Femur (tissue), 1 donor: Measurements from ENCODE around the gene MPC1.

Source experiments
- DNase-seq: peaks from one replicate; pipeline ENCODE4 v3.0.0-alpha.2; 2017

The MPC1 gene

DNA sequence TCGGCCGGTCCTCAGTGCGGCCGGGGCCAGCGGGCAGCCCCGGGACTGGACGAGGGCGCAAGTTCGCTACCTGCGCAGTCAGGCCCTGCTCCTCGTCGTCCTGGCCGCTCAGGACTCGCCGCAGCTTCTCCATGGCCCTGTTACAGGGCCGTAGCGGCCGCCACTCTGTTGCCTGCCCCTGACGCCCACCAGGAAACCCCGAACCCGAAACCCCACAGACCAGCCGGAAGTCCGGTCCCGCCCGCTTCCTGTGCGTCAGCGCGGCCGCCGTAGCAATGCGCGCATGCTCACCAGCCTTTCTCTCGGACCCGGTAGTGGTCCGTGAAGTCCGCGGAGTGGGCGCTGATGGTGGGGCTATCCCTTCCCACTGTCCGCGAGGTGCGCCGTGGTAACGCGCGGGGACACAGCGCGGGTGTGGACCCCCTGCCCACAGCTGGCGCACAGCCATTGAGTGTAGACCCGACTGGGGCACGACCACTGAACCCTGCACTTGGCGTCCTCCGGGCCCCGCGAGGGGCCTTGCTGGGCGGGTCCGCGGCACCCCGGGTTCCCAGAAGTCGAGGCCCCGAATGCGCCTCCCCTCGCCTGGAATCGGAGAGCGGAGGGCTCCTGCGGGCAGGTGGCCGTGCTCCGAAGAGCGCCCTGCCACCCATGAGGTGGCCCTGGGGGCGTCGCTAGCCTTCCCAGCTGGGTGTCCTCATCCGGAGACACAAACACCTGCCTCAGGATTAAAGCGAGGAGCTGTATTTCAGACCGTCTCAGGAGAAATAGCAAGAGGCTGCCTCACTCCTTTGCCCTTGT is 40.2 kb downstream of the MPC1 start, which contains the start of gene SFT2D1:
SFT2D1 (minus strand) TSS at position 197 of the 801 bp plus-strand sequence; CDS start at position 133, 64 bp downstream.
- peak; percentile 95 for DNase-seq

DNA sequence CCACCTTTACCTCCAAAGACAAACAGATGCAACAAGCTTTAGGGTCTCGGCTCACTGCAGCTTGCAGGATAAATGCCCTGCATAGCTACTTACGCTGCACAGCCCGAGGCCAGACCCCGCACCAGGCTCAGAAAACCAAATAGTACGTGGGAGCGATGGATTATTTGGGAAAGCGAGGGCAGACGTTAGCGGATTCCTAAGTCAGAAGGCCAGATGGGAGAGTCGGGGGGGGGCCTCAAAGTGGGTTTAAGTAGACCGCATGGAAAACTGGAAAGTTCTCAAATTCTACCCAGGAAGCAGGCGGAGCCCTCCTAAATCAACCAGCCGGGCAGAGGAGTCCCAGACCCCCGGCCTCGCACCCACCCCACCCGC is 40.8 kb downstream of the MPC1 start:
- DNase-seq = no peak

DNA sequence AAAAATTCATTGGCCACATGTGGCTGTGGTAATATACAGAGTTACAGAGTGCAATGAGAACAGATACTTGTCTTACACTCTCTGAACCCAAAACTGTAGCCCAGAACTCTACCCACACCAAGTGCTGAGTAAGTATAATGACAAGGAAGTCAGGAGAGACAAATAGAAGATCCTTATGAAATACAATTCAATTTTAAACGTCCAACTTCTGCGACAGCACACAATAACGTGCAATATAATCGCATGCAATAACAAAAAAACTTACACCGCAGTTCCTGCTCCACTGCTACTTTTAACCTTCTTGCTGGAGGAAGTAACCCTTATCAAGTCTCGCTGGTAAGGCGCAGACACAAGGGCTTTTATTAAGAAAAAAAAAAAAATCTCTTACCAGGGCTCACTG is 41.3 kb downstream of the MPC1 start:
- no peak for DNase-seq

- DNase-seq = no peak
Observed at GRCh38 chr6:166338854-166339253, 43.9 kb downstream of the MPC1 start.

GRCh38 chr6:166336847-166337246 is 45.9 kb downstream of the MPC1 start:
- no peak for DNase-seq

DNA sequence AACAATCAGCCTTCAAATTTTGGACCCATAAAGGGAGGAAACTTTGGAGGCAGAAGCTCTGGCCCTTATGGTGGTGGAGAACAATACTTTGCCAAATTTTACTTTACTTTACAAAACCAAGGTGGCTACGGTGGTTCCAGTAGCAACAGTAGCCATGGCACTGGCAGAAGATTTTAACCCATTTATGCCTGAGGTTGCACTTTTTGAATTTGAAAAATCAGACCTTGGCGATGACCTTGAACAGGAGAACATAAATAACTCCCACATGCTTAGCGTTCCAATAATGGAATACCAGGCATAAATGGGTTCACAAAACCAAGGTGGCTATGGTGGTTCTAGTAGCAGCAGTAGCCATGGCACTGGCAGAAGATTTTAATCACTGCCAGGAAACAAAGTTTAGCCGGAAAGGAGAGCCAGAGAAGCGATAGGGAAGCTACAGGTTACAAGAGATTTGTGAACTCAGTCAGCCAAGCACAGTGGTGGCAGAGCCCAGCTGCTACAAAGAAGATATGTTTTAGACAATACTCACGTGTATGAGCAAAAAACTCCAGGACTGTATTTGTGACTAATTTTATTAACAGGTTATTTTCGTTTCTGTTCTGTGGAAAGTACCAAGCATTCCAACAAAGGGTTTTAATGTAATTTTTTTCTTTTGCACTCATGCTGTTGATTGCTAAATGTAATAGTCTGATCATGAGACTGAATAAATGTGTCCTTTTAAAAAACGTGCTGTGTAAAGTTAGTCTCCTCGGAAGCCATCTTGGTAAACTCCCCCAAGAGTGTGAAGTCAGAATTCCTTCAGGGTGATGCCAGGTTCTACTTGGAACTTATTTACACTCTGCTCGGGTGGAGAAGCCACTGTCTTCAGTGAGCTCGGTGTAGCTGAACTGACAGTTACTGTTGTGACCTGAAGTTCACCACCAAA is 47.1 kb downstream of the MPC1 start:
- no peak for DNase-seq

DNA sequence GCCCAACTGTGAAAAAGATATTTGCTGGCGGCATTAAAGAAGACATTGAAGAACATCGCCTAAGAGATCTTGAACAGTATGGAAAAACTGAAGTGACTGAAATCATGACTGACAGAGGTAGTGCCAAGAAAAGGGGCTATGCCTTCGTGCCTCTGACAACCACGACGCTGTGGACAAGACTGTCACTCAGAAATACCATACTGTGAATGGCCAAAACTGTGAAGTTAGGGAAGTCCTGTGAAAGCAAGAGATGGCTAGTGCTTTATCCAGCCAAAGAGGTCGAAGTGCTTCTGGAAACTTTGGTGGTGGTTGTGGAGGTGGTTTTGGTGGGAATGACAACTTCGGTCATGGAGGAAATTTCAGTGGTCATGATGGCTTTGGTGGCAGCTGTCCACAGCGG is 47.9 kb downstream of the MPC1 start:
- DNase-seq = no peak

- DNase-seq = no peak
Observed at GRCh38 chr6:166333172-166333995, 49.4 kb downstream of the MPC1 start.

DNA sequence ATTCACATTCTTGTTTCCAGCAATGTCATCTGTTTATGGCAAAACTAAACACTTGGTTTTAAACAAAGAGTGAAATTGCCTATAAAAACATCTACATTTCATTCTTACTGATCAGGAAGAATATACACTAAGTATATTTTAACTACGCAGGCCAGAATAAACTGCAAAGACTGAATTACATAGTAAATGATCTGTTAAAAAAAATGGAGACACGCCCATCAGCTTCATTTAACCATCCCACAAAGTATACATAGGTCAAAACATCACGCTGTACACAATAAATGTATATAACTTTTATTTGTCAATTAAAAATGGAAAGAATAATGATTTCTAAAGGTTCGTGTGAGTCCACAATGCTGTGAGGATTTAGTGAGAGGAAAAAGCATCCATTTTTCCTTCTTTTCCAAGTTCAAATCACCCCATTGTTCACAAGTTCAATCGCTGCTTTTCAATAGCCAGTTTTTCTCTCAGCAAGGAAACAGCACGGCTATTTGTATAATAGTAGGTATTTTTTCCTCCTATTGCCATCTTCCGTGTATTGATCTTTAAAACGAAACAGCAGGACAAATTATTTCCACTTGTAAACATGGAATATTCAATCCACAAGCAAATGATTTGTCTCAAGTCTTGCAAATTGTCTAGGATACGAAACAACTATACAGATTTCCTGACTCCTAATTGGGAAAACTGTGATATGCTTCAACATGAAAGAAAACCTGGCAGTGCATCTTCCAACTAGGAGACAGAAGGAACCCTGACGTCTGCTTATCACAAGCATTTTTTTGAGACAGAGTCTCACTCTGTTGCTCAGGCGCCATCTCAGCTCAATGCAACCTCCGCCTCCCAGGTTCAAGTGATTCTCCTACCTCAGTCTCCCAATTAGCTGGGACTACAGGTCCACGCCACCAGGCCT is 51.0 kb downstream of the MPC1 start:
- DNase-seq = no peak

- peak; percentile 36 for DNase-seq
Observed at GRCh38 chr6:166330612-166331011, 52.1 kb downstream of the MPC1 start.

GRCh38 chr6:166325383-166326042 is 57.2 kb downstream of the MPC1 start:
- DNase-seq = no peak

GRCh38 chr6:166323395-166323794 is 59.3 kb downstream of the MPC1 start:
- no peak for DNase-seq

DNA sequence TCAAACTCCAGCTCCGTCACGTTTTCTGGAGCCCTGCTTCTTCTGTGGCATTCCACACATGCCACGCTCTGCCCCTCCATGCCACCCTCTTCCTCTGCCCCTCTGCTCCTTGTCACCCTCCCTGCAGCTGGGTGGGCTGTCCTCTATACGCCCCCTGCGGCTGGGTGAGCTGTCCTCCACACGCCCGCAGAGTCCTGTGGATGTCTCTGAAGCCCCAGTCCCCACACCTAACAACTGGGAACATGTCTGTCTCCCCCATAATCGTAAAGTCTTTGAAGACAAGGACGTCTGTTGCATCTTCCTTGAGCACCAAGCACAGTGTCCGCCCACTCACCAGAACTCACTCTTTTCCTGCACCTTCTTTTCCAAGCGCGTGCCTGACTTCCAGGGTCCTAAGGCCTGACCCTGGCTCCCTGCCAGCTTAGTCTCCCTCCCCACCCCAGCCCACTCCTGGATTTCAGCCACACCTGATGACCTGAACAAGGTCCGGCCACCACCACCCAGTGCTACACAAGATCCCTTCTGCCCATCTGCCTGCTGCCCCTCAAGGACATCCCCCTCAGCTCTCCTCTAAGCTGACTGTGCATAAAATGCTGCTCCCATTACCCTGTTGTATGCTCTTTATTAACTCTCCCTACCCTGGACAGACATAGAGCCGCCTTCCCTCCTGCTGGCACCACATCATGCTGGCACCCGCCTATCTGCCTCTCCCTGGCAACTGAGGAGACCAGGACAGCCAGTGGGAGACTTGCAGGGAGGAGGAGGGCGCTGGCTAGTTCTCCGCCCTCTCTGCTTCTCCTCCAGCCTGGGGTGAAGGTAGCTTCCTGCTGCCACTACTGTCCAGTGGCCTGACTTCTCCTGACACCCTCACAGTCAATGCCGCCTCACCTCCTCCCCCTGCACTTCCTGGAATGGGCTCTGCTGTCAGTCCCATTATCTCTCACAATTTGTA is 63.8 kb downstream of the MPC1 start:
- no peak for DNase-seq

DNA sequence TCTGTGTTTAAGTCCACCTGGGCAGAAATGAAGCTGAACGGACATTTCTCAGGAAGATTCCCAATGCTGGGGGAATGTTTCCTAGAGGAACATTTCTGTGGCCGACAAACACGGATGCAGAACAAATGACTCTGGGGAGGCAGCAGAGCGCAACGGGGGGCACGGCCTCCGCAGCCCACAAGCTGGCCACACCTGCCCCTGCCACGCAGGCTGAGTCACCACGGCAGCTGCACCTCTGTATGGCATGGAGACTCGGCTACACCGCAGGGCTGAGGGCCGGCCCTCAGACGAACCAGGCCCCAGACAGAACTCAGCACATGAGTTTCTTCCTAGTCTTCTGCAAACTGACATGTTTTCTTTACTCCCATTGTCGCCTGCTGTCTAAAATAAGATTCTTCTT is 64.5 kb downstream of the MPC1 start:
- DNase-seq = peak; percentile 60

DNA sequence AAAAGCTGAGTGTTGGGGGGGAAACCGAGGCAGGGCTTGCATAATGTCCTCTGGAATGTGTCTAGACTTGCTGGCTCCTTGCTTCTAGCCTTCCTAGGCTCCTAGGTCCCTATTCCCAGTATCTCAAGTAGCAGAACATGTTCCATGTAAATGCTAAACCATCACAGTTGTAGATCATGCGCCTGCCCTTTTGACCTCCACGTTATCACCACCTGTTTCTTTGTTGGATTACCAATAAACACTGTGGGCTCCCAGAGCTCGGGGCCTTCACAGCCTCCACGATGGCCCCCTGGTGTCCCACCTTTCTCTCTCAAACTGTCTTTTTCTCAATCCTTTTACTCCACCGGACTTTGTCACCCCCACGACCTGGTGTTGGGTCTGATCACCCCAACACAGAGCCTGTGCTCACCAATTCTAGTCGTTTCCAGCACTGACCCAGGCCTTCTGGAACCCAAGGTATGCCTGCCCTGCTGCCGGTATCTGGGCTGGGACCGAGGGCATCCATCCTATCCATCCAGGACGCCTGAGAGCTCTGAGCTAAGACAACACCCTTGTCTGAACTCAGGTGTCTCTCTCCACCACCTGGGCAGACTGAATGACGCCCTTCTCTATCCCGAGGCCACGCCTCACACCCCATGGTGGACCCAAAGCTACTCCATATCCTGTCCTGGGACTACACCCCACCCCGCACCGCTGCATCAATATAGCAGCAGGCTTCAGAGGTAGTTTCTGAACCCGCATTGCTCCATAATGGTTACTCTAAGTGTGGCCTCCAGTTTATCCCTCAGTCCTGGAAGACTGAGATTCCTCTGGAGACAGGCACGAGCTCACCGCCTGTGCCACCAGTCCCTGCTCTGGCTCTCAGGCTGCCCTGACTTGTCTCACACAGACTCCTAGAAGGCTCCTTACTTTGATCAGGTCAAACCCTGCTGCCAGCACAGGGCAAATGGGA is 65.2 kb downstream of the MPC1 start:
- DNase-seq = no peak

DNA sequence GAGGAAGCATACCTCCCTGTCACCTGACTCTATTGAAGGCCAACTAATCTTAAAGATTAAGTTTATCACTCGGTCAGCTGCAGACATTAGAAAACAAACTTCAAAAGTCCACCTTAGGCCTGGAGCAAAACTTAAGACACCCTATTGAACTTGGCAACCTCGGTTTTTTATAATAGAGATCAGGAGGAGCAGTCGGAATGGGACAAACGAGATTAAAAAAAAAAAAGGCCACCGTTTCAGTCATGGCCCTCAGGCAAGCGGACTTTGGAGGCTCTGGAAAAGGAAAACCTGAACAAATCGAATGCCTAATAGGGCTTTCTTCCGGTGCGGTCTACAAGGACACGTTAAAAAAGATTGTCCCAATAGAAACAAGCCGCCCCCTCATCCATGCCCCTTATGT is 67.3 kb downstream of the MPC1 start:
- no peak for DNase-seq
